ENCODE measurements around the gene TIMP1. TPM values are rescaled to one million over a fixed set of nuclear protein-coding genes. Genes with fewer than 3 reads are reported as not detected.

Gene TIMP1
- total RNA-seq, 1 experiment from 2014 or later, result 35.4 TPM

DNA sequence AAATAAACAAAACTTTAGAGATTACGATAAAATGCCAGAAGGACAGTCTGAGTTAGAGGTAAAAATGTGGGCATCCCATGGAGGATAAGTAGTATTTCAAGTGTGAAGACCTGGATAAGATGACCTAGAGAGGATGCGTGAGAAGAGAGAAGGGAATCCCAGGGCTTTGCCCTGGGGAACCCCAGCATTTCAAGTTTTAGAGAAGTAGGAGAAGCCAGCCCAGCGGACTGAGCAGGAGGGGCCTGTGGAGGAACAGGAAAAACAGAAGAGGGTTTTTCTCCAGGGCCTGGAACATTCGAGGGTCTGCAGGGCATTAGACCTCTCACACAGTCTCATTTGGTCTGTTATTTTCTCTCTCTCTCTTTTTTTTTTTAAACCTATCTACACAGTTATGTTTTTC is 50.4 kb downstream of the TIMP1 start (continued):
- TF ChIP-seq E2F1 (CRISPR knock-in tag; IDR thresholded peaks at IDR 0.05) (no peak), ZNF219 (CRISPR knock-in tag; IDR thresholded peaks at IDR 0.05; ENCODE audit: borderline replicate concordance) (no peak), SMAD3 (CRISPR knock-in tag; IDR thresholded peaks at IDR 0.05; ENCODE audit: borderline replicate concordance) (no peak), MYBL2 (CRISPR knock-in tag; IDR thresholded peaks at IDR 0.05) (no peak), NR2C2 (CRISPR knock-in tag; IDR thresholded peaks at IDR 0.05) (no peak), JUN (CRISPR knock-in tag; IDR thresholded peaks at IDR 0.05) (no peak), OVOL2 (CRISPR knock-in tag; IDR thresholded peaks at IDR 0.05; ENCODE audit: borderline replicate concordance) (no peak), TEAD1 (CRISPR knock-in tag; IDR thresholded peaks at IDR 0.05) (no peak)
- TF ChIP-seq, protein P1, sequence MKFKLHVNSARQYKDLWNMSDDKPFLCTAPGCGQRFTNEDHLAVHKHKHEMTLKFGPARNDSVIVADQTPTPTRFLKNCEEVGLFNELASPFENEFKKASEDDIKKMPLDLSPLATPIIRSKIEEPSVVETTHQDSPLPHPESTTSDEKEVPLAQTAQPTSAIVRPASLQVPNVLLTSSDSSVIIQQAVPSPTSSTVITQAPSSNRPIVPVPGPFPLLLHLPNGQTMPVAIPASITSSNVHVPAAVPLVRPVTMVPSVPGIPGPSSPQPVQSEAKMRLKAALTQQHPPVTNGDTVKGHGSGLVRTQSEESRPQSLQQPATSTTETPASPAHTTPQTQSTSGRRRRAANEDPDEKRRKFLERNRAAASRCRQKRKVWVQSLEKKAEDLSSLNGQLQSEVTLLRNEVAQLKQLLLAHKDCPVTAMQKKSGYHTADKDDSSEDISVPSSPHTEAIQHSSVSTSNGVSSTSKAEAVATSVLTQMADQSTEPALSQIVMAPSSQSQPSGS (CRISPR knock-in tag; IDR thresholded peaks at IDR 0.05; ENCODE audit: borderline replicate concordance, low read depth), result no peak
- TF ChIP-seq, protein P2, sequence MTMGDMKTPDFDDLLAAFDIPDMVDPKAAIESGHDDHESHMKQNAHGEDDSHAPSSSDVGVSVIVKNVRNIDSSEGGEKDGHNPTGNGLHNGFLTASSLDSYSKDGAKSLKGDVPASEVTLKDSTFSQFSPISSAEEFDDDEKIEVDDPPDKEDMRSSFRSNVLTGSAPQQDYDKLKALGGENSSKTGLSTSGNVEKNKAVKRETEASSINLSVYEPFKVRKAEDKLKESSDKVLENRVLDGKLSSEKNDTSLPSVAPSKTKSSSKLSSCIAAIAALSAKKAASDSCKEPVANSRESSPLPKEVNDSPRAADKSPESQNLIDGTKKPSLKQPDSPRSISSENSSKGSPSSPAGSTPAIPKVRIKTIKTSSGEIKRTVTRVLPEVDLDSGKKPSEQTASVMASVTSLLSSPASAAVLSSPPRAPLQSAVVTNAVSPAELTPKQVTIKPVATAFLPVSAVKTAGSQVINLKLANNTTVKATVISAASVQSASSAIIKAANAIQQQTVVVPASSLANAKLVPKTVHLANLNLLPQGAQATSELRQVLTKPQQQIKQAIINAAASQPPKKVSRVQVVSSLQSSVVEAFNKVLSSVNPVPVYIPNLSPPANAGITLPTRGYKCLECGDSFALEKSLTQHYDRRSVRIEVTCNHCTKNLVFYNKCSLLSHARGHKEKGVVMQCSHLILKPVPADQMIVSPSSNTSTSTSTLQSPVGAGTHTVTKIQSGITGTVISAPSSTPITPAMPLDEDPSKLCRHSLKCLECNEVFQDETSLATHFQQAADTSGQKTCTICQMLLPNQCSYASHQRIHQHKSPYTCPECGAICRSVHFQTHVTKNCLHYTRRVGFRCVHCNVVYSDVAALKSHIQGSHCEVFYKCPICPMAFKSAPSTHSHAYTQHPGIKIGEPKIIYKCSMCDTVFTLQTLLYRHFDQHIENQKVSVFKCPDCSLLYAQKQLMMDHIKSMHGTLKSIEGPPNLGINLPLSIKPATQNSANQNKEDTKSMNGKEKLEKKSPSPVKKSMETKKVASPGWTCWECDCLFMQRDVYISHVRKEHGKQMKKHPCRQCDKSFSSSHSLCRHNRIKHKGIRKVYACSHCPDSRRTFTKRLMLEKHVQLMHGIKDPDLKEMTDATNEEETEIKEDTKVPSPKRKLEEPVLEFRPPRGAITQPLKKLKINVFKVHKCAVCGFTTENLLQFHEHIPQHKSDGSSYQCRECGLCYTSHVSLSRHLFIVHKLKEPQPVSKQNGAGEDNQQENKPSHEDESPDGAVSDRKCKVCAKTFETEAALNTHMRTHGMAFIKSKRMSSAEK (CRISPR knock-in tag; IDR thresholded peaks at IDR 0.05; ENCODE audit: borderline replicate concordance), result no peak

DNA sequence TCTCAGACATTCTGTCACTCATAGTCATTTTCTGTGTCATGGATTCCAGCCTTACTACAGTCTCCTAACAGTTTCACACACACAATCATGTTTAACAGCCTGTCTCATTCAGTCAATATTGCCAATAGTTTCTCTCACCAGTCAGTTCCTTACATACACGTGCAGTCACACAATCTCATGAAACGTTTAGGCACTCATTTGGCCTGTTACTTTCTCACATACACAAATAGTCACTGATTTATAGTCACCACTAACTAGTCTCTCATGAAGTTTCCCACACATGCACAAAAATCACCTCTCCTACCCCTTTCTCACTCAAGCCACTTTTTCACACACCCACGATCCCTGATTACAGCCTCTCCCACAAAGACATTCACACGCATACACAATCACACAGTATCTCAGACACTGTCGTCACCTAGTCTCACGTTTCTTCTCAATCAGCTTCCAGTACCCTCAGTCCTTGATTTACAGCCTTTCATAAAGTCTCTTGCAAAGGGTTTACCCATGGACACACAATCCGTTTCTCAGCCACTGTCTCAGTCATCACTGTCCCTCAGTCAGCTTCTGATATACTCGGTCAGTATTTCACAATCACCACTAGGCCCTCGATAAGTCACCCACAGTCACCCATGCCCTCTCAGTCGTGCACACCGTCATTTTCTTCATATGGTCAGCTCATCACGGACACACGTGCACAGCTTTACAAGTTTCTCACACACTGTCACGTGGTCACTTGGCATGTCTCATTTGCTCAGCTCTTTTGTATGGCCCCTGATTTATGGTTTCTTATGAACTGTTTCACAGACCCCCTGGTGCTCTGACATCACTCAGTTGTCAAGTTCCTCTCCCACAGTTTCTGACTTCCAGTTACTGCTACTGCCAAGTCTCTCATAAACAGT is 51.7 kb downstream of the TIMP1 start:
- POLR2A ChIA-PET, result no interaction called here

More for the DNA sequence above, 51.7 kb downstream of the TIMP1 start:
- TF ChIP-seq ZBTB21 (CRISPR knock-in tag; IDR thresholded peaks at IDR 0.05; ENCODE audit: borderline replicate concordance) (no peak), SMAD4 (CRISPR knock-in tag; IDR thresholded peaks at IDR 0.05) (no peak), HMGA2 (CRISPR knock-in tag; IDR thresholded peaks at IDR 0.05) (no peak), FOXJ3 (CRISPR knock-in tag; IDR thresholded peaks at IDR 0.05; ENCODE audit: borderline replicate concordance) (no peak), FOXK1 (CRISPR knock-in tag; IDR thresholded peaks at IDR 0.05) (no peak), EMX1 (CRISPR knock-in tag; IDR thresholded peaks at IDR 0.05) (no peak), ZNF317 (CRISPR knock-in tag; IDR thresholded peaks at IDR 0.05; ENCODE audit: borderline replicate concordance, low read depth) (no peak), MYBL2 (CRISPR knock-in tag; IDR thresholded peaks at IDR 0.05) (no peak)
- TF ChIP-seq, protein P3, sequence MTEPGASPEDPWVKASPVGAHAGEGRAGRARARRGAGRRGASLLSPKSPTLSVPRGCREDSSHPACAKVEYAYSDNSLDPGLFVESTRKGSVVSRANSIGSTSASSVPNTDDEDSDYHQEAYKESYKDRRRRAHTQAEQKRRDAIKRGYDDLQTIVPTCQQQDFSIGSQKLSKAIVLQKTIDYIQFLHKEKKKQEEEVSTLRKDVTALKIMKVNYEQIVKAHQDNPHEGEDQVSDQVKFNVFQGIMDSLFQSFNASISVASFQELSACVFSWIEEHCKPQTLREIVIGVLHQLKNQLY (CRISPR knock-in tag; IDR thresholded peaks at IDR 0.05), result no peak
- ATAC-seq (no peak), DNase-seq (ENCODE audit: low spot score) (no peak)
- Mint-ChIP-seq H3K4me3 (no peak overlapping the region), H3K27me3 (ENCODE audit: low read depth) (no peaks in the 10 kb centered on the region; the same call in 1 of the 2 replicates), H3K36me3 (peaks cover 15% of the 10 kb centered on the region), H3K27ac (no peak overlapping the region), H3K4me1 (peaks cover 11% of the 10 kb centered on the region), H3K9me3 (no peaks in the 10 kb centered on the region)
- CTCF ChIA-PET, result no interaction called here

Measured in WTC11 (cell line).